IPS-18c (cell line): ENCODE results near the gene PPCS.

ENCODE experiments used
- H3K4me3 ChIP-seq: 2 replicates; pipeline ENCODE4 v1.7.0; 2013; ENCODE audit warnings: low read depth, mild to moderate bottlenecking, low read length, moderate library complexity; ENCODE audit not compliant: insufficient read depth
- H3K9me3 ChIP-seq: one replicate; pipeline ENCODE4 v1.6.1; 2013; ENCODE audit warnings: mild to moderate bottlenecking, low read length, moderate library complexity; ENCODE audit not compliant: control insufficient read depth, insufficient read depth

The PPCS gene

GRCh38 chr1:42456010-42456753 is at the start of gene PPCS, which contains the start of gene ZMYND12:
TSS of gene PPCS (plus strand) at chr1:42456543. CDS start at chr1:42456566, 23 bp downstream.
TSS of gene ZMYND12 (minus strand) at chr1:42456022. CDS start at chr1:42455997, 25 bp downstream.
- H3K4me3 ChIP-seq, result peak within 1 kb of the TSS; percentile 80

DNA sequence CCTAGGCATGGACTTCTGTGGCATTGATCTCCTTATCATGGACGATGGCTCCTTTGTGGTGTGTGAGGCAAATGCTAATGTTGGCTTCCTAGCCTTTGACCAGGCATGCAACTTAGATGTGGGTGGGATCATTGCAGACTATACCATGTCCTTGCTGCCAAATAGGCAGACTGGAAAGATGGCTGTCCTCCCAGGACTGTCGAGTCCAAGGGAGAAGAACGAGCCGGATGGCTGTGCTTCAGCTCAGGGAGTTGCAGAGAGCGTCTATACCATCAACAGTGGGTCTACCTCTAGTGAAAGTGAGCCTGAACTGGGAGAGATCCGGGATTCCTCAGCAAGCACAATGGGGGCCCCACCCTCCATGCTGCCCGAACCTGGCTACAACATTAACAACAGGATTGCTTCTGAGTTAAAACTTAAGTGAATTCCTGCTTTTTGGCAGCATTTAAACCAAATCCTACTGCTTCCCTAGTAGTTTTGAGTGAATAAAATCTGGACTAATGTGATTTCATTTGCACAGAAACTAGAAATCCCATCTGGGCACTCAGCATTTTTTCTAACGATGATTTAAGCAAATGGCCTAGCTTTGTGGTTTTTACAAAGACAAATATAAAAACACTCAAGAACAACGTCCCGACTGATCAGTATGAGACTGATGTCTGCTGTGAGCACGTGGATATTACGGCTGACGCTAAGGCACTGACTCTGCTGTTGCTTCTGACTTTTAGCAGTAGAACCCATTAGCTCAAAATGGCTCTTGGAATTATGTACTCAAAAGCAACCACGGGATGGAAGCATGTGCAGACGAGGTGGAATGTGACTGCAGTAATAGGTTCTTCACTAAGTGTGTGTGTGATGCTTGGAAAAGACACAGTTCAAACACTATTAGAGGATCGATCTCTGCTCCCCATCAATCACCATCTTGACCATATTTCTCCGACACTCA is 41.5 kb upstream of the PPCS start:
- H3K4me3 ChIP-seq, result no peak overlapping the region
- H3K9me3 ChIP-seq, result no peaks in the 10 kb centered on the region

More at GRCh38 chr1:42456010-42456753, at the start of gene PPCS, which contains the start of gene ZMYND12:
- no peaks in the 10 kb centered on the region for H3K9me3 ChIP-seq

- Histone ChIP-seq H3K9me3 (no peaks in the 10 kb centered on the region), H3K4me3 (no peak overlapping the region)
Measured at GRCh38 chr1:42417166-42417565, 39.2 kb upstream of the PPCS start.

GRCh38 chr1:42418516-42418915 is 37.8 kb upstream of the PPCS start:
- Histone ChIP-seq H3K4me3 (no peak overlapping the region), H3K9me3 (no peaks in the 10 kb centered on the region)

GRCh38 chr1:42419126-42419821 is 37.1 kb upstream of the PPCS start:
- Histone ChIP-seq H3K9me3 (no peaks in the 10 kb centered on the region), H3K4me3 (no peak overlapping the region)

GRCh38 chr1:42420121-42420520 is 36.2 kb upstream of the PPCS start:
- Histone ChIP-seq H3K9me3 (no peaks in the 10 kb centered on the region), H3K4me3 (no peak overlapping the region)

GRCh38 chr1:42420911-42421585 is 35.3 kb upstream of the PPCS start:
- Histone ChIP-seq H3K4me3 (no peak overlapping the region), H3K9me3 (no peaks in the 10 kb centered on the region)

DNA sequence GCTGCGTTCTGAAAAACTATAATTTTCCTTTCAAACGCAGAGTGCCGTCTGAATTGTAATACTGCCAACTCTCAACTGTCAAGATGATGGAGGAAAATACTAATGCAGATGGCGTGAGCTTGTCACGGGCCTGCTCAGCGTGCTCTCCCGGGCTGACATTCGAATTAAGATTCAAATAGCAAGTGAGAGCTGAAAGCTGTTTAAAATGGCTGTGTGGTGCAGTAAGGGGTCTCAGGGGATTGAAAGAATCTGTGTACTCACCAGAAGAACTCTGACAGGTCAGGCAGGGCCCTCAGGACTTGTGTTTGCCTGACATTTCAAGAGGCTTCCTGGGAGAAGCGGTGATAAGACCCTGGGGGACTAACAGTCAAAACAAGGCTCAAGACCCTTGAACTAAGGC is 33.6 kb upstream of the PPCS start:
- Histone ChIP-seq H3K9me3 (no peaks in the 10 kb centered on the region), H3K4me3 (no peak overlapping the region)

DNA sequence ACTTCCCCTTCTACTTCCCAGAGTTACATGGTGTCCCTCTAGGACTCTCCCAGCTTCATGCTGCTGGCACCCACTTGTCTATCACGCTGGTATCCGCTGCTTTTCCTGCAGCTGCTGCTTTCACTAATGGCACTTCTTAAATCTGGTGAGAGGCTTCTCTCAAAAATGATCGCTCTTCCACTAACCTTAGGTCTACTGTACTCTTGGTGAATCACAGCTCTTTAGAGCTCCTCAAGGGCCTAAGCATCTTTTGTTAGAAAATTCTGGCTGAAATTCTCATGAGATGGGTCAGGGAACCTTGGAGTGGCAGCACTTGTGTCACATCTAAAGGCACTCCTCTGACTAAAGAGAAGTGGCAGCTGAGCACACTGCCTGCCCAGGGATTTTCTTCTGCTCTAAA is 32.7 kb upstream of the PPCS start:
- Histone ChIP-seq H3K9me3 (no peaks in the 10 kb centered on the region), H3K4me3 (no peak overlapping the region)

DNA sequence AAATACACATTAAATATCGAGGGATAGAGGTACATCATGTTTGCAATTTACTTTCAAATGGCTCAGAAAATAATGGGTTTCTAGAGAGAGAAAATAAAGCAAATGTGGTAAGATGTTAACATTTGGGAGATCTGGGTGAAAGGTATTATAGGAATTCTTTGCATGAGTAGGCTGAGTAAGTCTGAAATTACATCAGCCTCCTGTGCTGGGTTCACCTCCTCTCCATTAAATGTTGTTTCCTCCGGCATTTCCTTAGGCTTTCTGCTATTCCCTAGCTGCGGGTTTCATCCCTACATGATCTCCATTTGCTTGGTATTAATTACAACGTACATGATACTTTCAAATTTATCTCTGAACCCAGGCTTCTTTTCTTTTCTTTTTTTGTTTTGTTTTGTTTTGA is 32.1 kb upstream of the PPCS start:
- no peak overlapping the region for H3K4me3 ChIP-seq
- H3K9me3 ChIP-seq, result no peaks in the 10 kb centered on the region

GRCh38 chr1:42427240-42427639 is 29.1 kb upstream of the PPCS start:
- Histone ChIP-seq H3K9me3 (no peaks in the 10 kb centered on the region), H3K4me3 (no peak overlapping the region)

GRCh38 chr1:42429603-42430002 is 26.7 kb upstream of the PPCS start:
- peaks cover 2% of the 10 kb centered on the region for H3K9me3 ChIP-seq

DNA sequence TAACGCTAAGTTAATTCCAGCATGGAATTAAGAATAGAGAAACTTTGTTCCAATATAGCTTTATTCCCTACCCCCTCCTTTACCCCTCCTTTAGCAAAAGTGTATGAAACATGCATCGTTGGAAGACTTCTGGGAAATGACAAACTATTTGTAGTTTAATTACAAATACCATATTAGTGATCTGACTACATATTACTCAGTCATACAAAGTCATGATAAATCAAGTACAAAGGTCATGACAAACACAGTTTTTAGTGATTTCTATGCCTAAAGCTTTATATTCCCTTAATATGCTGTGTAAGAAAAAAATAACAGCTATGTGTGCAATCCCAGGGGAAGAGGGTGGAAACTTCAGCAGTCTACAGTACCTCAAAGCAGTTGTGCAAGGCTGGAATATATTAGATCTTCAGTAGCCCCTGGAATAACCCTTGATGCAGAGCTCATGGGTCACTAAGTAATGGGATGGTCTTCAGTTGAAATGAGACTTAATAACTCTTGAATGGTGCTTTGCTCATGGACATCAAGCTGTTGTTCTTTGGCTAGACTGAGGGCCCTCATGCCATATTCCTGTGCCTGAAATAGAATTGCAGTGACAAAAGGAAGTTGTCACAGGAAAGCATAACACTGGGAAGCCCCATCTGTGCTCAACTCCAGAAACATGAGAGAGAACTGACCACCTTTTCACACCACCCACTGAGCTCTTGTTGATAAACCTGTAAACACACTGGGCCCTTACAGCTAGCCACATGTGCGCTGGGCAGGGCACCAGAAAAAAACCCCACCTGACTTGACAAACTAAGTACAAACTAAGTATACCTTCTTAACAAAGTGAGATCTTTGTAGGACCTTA is 25.8 kb upstream of the PPCS start:
- Histone ChIP-seq H3K9me3 (peaks cover 2% of the 10 kb centered on the region), H3K4me3 (no peak overlapping the region)

More at GRCh38 chr1:42429603-42430002, 26.7 kb upstream of the PPCS start:
- no peak overlapping the region for H3K4me3 ChIP-seq

- no peak overlapping the region for H3K4me3 ChIP-seq
Measured at GRCh38 chr1:42431514-42431913, 24.8 kb upstream of the PPCS start.

DNA sequence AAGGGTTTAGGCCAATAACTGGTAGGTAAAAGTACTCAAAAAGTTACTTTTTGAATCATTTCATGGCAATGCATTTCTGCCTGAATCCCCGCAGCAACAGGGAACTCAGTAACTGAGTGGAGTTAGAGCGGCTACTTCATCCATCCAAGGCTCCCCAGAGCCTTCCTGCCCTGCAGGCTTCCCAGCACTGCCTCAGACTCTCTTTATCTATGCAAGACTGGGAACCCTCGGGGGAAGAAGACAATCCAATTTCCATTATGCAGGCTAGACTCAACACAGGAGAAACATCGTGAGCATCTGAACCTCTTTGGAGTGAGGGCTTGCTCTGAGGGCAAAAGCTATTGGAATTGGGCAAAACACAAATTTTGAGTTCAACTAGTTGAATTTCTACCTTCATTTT is 23.6 kb upstream of the PPCS start:
- Histone ChIP-seq H3K4me3 (no peak overlapping the region), H3K9me3 (peaks cover 2% of the 10 kb centered on the region)

More at GRCh38 chr1:42431514-42431913, 24.8 kb upstream of the PPCS start:
- H3K9me3 ChIP-seq, result peaks cover 2% of the 10 kb centered on the region

- Histone ChIP-seq H3K4me3 (no peak overlapping the region), H3K9me3 (peaks cover 2% of the 10 kb centered on the region)
Measured at GRCh38 chr1:42433369-42433768, 23.0 kb upstream of the PPCS start.
